Endodermal cell (in vitro differentiated cells): ENCODE measurements around the gene ZNF827. TPM values are rescaled to one million over a fixed set of nuclear protein-coding genes. Genes with fewer than 3 reads are reported as not detected.

ENCODE experiments used
- DNase-seq: peaks from one replicate; pipeline ENCODE4 v3.0.0-alpha.2; 2017
- H3K27ac ChIP-seq: 2 replicates; pipeline ENCODE4 v1.5.1; 2013; ENCODE audit warnings: mild to moderate bottlenecking, low read depth, low read length, moderate library complexity
- H3K27me3 ChIP-seq: 2 replicates; pipeline ENCODE4 v1.6.1; 2013; ENCODE audit warnings: mild to moderate bottlenecking, low read length, moderate library complexity; ENCODE audit not compliant: insufficient read depth, control insufficient read depth, poor library complexity, severe bottlenecking
- H3K36me3 ChIP-seq: 2 replicates; pipeline ENCODE4 v1.7.0; 2013; ENCODE audit warnings: mild to moderate bottlenecking, low read length, moderate library complexity; ENCODE audit not compliant: control insufficient read depth, insufficient read depth
- H3K4me1 ChIP-seq: one replicate; pipeline ENCODE4 v1.7.0; 2013; ENCODE audit warnings: low read length; ENCODE audit not compliant: control insufficient read depth, insufficient read depth
- H3K4me3 ChIP-seq: 2 replicates; pipeline ENCODE4 v1.5.1; 2013; ENCODE audit warnings: mild to moderate bottlenecking, low read length, moderate library complexity
- H3K9ac ChIP-seq: 2 replicates; pipeline ENCODE4 v1.6.1; 2013; ENCODE audit warnings: mild to moderate bottlenecking, low read length, moderate library complexity; ENCODE audit not compliant: poor library complexity, severe bottlenecking; ENCODE audit errors: extremely low read depth
- H3K9me3 ChIP-seq: 2 replicates; pipeline ENCODE4 v1.6.1; 2013; ENCODE audit warnings: mild to moderate bottlenecking, low read length, moderate library complexity; ENCODE audit not compliant: control insufficient read depth
- H3K27ac Mint-ChIP-seq: 2 replicates; pipeline ENCODE4 v1.8.0; 2020; ENCODE audit warnings: mixed read lengths
- H3K27me3 Mint-ChIP-seq: 2 replicates; pipeline ENCODE4 v1.8.0; 2021; ENCODE audit warnings: mild to moderate bottlenecking, mixed read lengths; ENCODE audit not compliant: insufficient read depth
- H3K36me3 Mint-ChIP-seq: 2 replicates; pipeline ENCODE4 v1.8.0; 2020; ENCODE audit warnings: low read depth, mixed read lengths
- H3K4me1 Mint-ChIP-seq: 2 replicates; pipeline ENCODE4 v1.8.0; 2020; ENCODE audit warnings: mixed read lengths
- H3K4me3 Mint-ChIP-seq: 2 replicates; pipeline ENCODE4 v1.8.0; 2020; ENCODE audit warnings: mild to moderate bottlenecking, moderate library complexity, mixed read lengths
- H3K9me3 Mint-ChIP-seq: 2 replicates; pipeline ENCODE4 v1.8.0; 2020; ENCODE audit warnings: mild to moderate bottlenecking, mixed read lengths
- WGBS, 2 experiments: methylation state at CpG; one replicate each; pipeline versions ENCODE4 v1.1.5 to v1.1.7; 2013; ENCODE audit warnings: missing lambda C conversion rate in 2 of 2, mixed read lengths in 1 of 2; ENCODE audit not compliant: insufficient coverage in 1 of 2, insufficient read length in 1 of 2; 5-methylcytosine and 5-hydroxymethylcytosine counted together
- total RNA-seq, 2 donors: library from RNA; stranded (reverse); fragmentation: NEBNext Ultra II Directional in 1 of 2; extraction: Animal tissue kit (Norgen Biotek cat#: 25700) in 1 of 2; gene quantifications; 2 replicates in 1 of 2; 3 replicates in 1 of 2; pipeline ENCODE4 v1.2.1, GENCODE V29; 2021
- TF ChIP-seq, protein P1 (sequence below): fragments of 200-600 bp; sonication (generic); conservative IDR thresholded peaks from 2 replicates; pipeline ENCODE4 v1.5.0; 2021; ENCODE audit warnings: antibody characterized with exemption, mild to moderate bottlenecking

The ZNF827 gene
- total RNA-seq, 2 donors from 2014 or later: 33.0 to 34.9 TPM

GRCh38 chr4:145719752-145720624 lies 218.6 kb downstream of the ZNF827 start:
- Mint-ChIP-seq H3K36me3 (peaks cover 28% of the 10 kb centered on the region), H3K27ac (peak overlapping the region; percentile 42), H3K9me3 (peaks cover 14% of the 10 kb centered on the region), H3K27me3 (no peaks in the 10 kb centered on the region), H3K4me1 (peaks cover 17% of the 10 kb centered on the region), H3K4me3 (no peak overlapping the region)
- Histone ChIP-seq H3K4me1 (no peaks in the 10 kb centered on the region), H3K27me3 (no peaks in the 10 kb centered on the region), H3K9me3 (peaks cover 13% of the 10 kb centered on the region), H3K27ac (no peak overlapping the region), H3K36me3 (no peaks in the 10 kb centered on the region), H3K4me3 (no peak overlapping the region), H3K9ac (no peak overlapping the region)
- DNase-seq: no peak
- WGBS, 2 experiments: 89 to 92% methylated on average over 4 to 10 of the region's 10 CpGs
- TF ChIP-seq, protein P1, sequence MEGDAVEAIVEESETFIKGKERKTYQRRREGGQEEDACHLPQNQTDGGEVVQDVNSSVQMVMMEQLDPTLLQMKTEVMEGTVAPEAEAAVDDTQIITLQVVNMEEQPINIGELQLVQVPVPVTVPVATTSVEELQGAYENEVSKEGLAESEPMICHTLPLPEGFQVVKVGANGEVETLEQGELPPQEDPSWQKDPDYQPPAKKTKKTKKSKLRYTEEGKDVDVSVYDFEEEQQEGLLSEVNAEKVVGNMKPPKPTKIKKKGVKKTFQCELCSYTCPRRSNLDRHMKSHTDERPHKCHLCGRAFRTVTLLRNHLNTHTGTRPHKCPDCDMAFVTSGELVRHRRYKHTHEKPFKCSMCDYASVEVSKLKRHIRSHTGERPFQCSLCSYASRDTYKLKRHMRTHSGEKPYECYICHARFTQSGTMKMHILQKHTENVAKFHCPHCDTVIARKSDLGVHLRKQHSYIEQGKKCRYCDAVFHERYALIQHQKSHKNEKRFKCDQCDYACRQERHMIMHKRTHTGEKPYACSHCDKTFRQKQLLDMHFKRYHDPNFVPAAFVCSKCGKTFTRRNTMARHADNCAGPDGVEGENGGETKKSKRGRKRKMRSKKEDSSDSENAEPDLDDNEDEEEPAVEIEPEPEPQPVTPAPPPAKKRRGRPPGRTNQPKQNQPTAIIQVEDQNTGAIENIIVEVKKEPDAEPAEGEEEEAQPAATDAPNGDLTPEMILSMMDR: no peak

DNA sequence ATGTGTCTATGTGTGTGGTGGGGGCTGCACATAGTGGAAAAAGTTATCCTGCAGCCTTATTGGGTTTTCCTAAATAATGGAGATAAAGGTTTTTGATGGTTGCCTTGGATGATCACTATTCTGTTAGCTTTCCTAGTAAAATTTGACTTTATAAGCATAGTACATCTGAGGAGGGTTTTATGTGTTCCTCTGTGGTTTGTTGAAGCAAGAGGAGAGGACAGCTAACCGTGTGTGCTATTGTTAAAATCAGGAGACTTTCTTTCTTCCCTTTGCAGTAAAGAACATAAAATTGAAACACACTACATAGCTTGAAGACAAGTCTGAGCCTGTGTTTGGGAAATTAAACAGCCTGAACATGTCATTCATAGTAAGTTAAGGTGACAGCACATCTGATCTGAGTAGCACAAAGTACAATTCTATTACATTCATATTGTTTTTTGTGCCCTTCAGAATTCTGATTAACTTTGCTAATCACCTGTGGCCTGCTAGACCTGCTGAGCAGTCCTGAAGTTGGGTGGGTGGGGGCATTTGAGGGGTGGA lies 221.9 kb downstream of the ZNF827 start:
- WGBS, 2 experiments: 86% methylated on average over 1 of the region's 1 CpG; no CpG with 5 or more reads in 1 of the 2 experiments
- TF ChIP-seq, protein P1: no peak
- DNase-seq: no peak
- H3K27me3 ChIP-seq: no peaks in the 10 kb centered on the region
- H3K4me1 Mint-ChIP-seq: peaks cover 22% of the 10 kb centered on the region
- H3K4me3 ChIP-seq: no peak overlapping the region
- H3K9me3 ChIP-seq: peaks cover 4% of the 10 kb centered on the region
- H3K36me3 ChIP-seq: no peaks in the 10 kb centered on the region
- peaks cover 3% of the 10 kb centered on the region for H3K9me3 Mint-ChIP-seq
- no peak overlapping the region for H3K9ac ChIP-seq
- H3K27ac ChIP-seq: peak overlapping the region; percentile 12
- no peak overlapping the region for H3K27ac Mint-ChIP-seq
- no peaks in the 10 kb centered on the region for H3K27me3 Mint-ChIP-seq
- no peaks in the 10 kb centered on the region for H3K4me1 ChIP-seq
- peaks cover 24% of the 10 kb centered on the region for H3K36me3 Mint-ChIP-seq
- H3K4me3 Mint-ChIP-seq: no peak overlapping the region

GRCh38 chr4:145716200-145716599 lies 222.4 kb downstream of the ZNF827 start:
- H3K9ac ChIP-seq: no peak overlapping the region
- no peak overlapping the region for H3K4me3 Mint-ChIP-seq
- peaks cover 24% of the 10 kb centered on the region for H3K4me1 Mint-ChIP-seq
- peaks cover 6% of the 10 kb centered on the region for H3K9me3 Mint-ChIP-seq
- WGBS, 2 experiments: 82% methylated on average over 3 of the region's 3 CpGs; no CpG with 5 or more reads in 1 of the 2 experiments
- H3K9me3 ChIP-seq: peaks cover 10% of the 10 kb centered on the region
- no peaks in the 10 kb centered on the region for H3K27me3 Mint-ChIP-seq
- H3K36me3 Mint-ChIP-seq: peaks cover 20% of the 10 kb centered on the region
- H3K4me3 ChIP-seq: no peak overlapping the region
- TF ChIP-seq, protein P1: no peak
- H3K27ac ChIP-seq: no peak overlapping the region
- no peaks in the 10 kb centered on the region for H3K27me3 ChIP-seq
- H3K36me3 ChIP-seq: no peaks in the 10 kb centered on the region
- no peak for DNase-seq
- H3K27ac Mint-ChIP-seq: no peak overlapping the region
- no peaks in the 10 kb centered on the region for H3K4me1 ChIP-seq
